Endothelial cell (in vitro differentiated cells): Measurements from ENCODE around the gene THOC6. TPM values are rescaled to one million over a fixed set of nuclear protein-coding genes. Genes with fewer than 3 reads are reported as not detected.

ENCODE experiments used
- DNase-seq: peaks from one replicate; pipeline ENCODE4 v3.0.0; 2021; ENCODE audit warnings: low spot score
- H3K27ac Mint-ChIP-seq: one replicate; pipeline ENCODE4 v1.8.0; 2021; ENCODE audit warnings: mixed read lengths, inconsistent platforms; ENCODE audit not compliant: unreplicated experiment
- H3K27me3 Mint-ChIP-seq: one replicate; pipeline ENCODE4 v1.8.0; 2021; ENCODE audit warnings: mild to moderate bottlenecking, moderate library complexity, mixed read lengths, inconsistent platforms; ENCODE audit not compliant: unreplicated experiment
- H3K36me3 Mint-ChIP-seq: one replicate; pipeline ENCODE4 v1.8.0; 2021; ENCODE audit warnings: mild to moderate bottlenecking, low read depth, mixed read lengths, inconsistent platforms; ENCODE audit not compliant: unreplicated experiment
- H3K4me1 Mint-ChIP-seq: one replicate; pipeline ENCODE4 v1.8.0; 2021; ENCODE audit warnings: mild to moderate bottlenecking, mixed read lengths, inconsistent platforms; ENCODE audit not compliant: unreplicated experiment
- H3K4me3 Mint-ChIP-seq: one replicate; pipeline ENCODE4 v1.8.0; 2021; ENCODE audit warnings: mild to moderate bottlenecking, mixed read lengths, inconsistent platforms; ENCODE audit not compliant: unreplicated experiment
- H3K9me3 Mint-ChIP-seq: one replicate; pipeline ENCODE4 v1.8.0; 2021; ENCODE audit warnings: mixed read lengths, inconsistent platforms; ENCODE audit not compliant: unreplicated experiment
- CTCF ChIP-seq: fragments of 200-600 bp; sonication (generic); IDR thresholded peaks from one replicate; pipeline ENCODE4 v1.5.0; 2021; ENCODE audit warnings: antibody characterized with exemption; ENCODE audit not compliant: unreplicated experiment
- total RNA-seq: library from RNA; stranded (reverse); fragmentation: NEBNext Ultra II Directional; extraction: Animal tissue kit (Norgen Biotek cat#: 25700); gene quantifications from one replicate; pipeline ENCODE4 v1.2.1, GENCODE V29; 2021; ENCODE audit not compliant: unreplicated experiment

The THOC6 gene
- total RNA-seq, 1 donor from 2014 or later, result 22.9 TPM

- no peak overlapping the region for H3K27ac Mint-ChIP-seq
- H3K36me3 Mint-ChIP-seq, result peaks cover 5% of the 10 kb centered on the region
- H3K4me1 Mint-ChIP-seq, result peaks cover 10% of the 10 kb centered on the region
- no peaks in the 10 kb centered on the region for H3K9me3 Mint-ChIP-seq
- no peak for TF ChIP-seq CTCF
- H3K27me3 Mint-ChIP-seq, result peaks cover 6% of the 10 kb centered on the region
- no peak overlapping the region for H3K4me3 Mint-ChIP-seq
- DNase-seq, result no peak
Observed at GRCh38 chr16:3062553-3062952, 38.7 kb downstream of the THOC6 start.

GRCh38 chr16:3063625-3064386, 40.0 kb downstream of the THOC6 start:
- H3K9me3 Mint-ChIP-seq, result no peaks in the 10 kb centered on the region
- peaks cover 10% of the 10 kb centered on the region for H3K4me1 Mint-ChIP-seq
- H3K27ac Mint-ChIP-seq, result no peak overlapping the region
- H3K27me3 Mint-ChIP-seq, result peaks cover 5% of the 10 kb centered on the region
- TF ChIP-seq CTCF, result no peak
- H3K36me3 Mint-ChIP-seq, result peaks cover 5% of the 10 kb centered on the region
- DNase-seq, result no peak
- H3K4me3 Mint-ChIP-seq, result no peak overlapping the region

- peaks cover 3% of the 10 kb centered on the region for H3K4me1 Mint-ChIP-seq
- no peaks in the 10 kb centered on the region for H3K9me3 Mint-ChIP-seq
- H3K36me3 Mint-ChIP-seq, result peaks cover 8% of the 10 kb centered on the region
- no peak for TF ChIP-seq CTCF
- DNase-seq, result no peak
- H3K4me3 Mint-ChIP-seq, result no peak within 1 kb of the TSS
- H3K27ac Mint-ChIP-seq, result peak within 1 kb of the TSS; percentile 30
- peaks cover 7% of the 10 kb centered on the region for H3K27me3 Mint-ChIP-seq
Observed at GRCh38 chr16:3065069-3065741, 41.4 kb downstream of the THOC6 start, which contains the start of gene IL32. TSS of gene IL32 (plus strand) at chr16:3065640. CDS start at chr16:3065812, 172 bp downstream.

GRCh38 chr16:3065742-3066439, 42.1 kb downstream of the THOC6 start:
- Mint-ChIP-seq H3K27me3 (peaks cover 4% of the 10 kb centered on the region), H3K9me3 (no peaks in the 10 kb centered on the region), H3K36me3 (peaks cover 9% of the 10 kb centered on the region), H3K4me1 (no peaks in the 10 kb centered on the region), H3K27ac (no peak overlapping the region), H3K4me3 (no peak overlapping the region)
- no peak for TF ChIP-seq CTCF
- no peak for DNase-seq

GRCh38 chr16:3066440-3066748, 42.6 kb downstream of the THOC6 start:
- peaks cover 9% of the 10 kb centered on the region for H3K36me3 Mint-ChIP-seq
- no peak for DNase-seq
- TF ChIP-seq CTCF, result no peak
- no peaks in the 10 kb centered on the region for H3K9me3 Mint-ChIP-seq
- peaks cover 4% of the 10 kb centered on the region for H3K27me3 Mint-ChIP-seq
- H3K4me1 Mint-ChIP-seq, result no peaks in the 10 kb centered on the region
- no peak overlapping the region for H3K4me3 Mint-ChIP-seq
- H3K27ac Mint-ChIP-seq, result no peak overlapping the region
